ENCODE measurements around the gene TPST1.
A peak's percentile ranks its signal among the peaks of the same experiment; 100 is the strongest.

The TPST1 gene

DNA sequence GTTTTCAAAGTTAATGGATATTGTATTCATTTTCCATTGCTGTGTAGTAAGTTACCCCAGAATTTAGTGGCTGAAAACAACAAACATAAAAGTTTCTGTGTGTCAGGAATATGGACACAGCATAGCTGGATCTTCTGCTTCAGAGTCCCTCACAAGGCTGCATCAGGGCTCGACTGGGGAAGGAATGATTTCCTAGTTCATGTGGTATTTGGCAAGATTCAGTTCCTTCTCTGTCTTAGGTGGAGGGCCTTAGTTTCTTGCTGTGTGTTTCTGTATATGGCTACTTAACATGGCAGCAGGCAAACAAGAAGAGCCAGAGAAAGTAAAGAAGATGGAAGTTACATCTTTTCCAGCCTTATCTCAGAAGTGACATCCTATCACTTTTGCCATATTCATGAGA lies 51.1 kb downstream of the TPST1 start:
- Histone ChIP-seq H3K9me3 (ENCODE audit: insufficient read depth, low read length) (no peaks in the 10 kb centered on the region), H3K4me1 (ENCODE audit: insufficient read depth, insufficient read length) (no peaks in the 10 kb centered on the region), H3K36me3 (ENCODE audit: insufficient read depth, insufficient read length, low read length) (no peaks in the 10 kb centered on the region), H3K4me3 (ENCODE audit: insufficient read length, low read depth) (no peak overlapping the region), H3K9ac (ENCODE audit: insufficient read length, low read depth) (no peak overlapping the region), H3K27me3 (ENCODE audit: insufficient read depth, insufficient read length) (no peaks in the 10 kb centered on the region)
- DNase-seq (ENCODE audit: low read depth, low spot score) = no peak
- no peak for TF ChIP-seq YY1 (IDR thresholded peaks at IDR 0.05; ENCODE audit: insufficient read depth, insufficient read length)
- TF ChIP-seq SUZ12 (IDR thresholded peaks at IDR 0.05; ENCODE audit: extremely low read depth, insufficient read depth, insufficient read length) = no peak
- no peak for TF ChIP-seq ZNF274 (IDR thresholded peaks at IDR 0.05; ENCODE audit: low read depth, low read length)

DNA sequence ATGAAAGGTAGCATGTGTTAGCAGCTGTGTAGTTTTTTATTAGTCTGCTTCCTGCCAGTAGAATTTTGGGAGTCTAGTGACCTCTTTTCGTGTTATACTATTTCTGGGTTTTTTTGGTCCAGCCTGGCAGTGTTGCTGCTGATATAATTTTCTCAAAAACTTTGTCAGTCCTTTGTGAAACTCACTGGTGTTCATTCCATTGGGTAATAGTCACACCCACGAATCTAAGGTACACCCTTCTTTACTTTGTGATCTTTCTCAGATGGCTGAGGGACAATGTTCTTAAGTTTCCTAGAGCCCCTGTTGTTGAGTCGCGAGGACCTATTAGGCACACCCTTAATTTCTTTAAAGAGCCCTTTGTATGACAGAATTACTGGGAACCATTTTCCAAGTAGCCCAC lies 52.3 kb downstream of the TPST1 start:
- no peak for DNase-seq (ENCODE audit: low read depth, low spot score)
- Histone ChIP-seq H3K36me3 (ENCODE audit: insufficient read depth, insufficient read length, low read length) (no peaks in the 10 kb centered on the region), H3K9me3 (ENCODE audit: insufficient read depth, low read length) (no peaks in the 10 kb centered on the region), H3K9ac (ENCODE audit: insufficient read length, low read depth) (no peak overlapping the region), H3K4me1 (ENCODE audit: insufficient read depth, insufficient read length) (peaks cover 3% of the 10 kb centered on the region), H3K4me3 (ENCODE audit: insufficient read length, low read depth) (no peak overlapping the region), H3K27me3 (ENCODE audit: insufficient read depth, insufficient read length) (no peaks in the 10 kb centered on the region)
- TF ChIP-seq ZNF274 (IDR thresholded peaks at IDR 0.05; ENCODE audit: low read depth, low read length) (no peak), YY1 (IDR thresholded peaks at IDR 0.05; ENCODE audit: insufficient read depth, insufficient read length) (no peak), SUZ12 (IDR thresholded peaks at IDR 0.05; ENCODE audit: extremely low read depth, insufficient read depth, insufficient read length) (no peak)

DNA sequence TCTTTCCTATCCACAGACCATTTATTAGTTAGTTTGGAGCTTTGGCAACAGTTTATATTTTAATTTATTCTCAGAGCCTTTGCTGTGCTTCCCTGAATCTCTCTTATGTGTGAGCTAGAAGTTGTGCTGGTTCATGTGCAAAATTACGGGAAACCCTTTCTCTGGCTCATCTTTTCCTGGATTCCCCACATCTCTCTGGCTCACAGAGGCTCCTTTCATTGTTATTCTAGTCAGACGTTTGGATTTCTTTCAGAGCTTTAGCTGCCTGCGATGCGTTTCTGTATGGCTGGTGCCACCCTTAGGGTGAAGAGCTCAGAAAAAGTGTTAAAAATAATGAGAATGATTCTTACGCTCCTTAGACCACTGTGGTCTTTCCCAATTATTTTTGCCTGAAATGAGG lies 53.3 kb downstream of the TPST1 start:
- peak; percentile 39 for DNase-seq (ENCODE audit: low read depth, low spot score)
- Histone ChIP-seq H3K4me3 (ENCODE audit: insufficient read length, low read depth) (no peak overlapping the region), H3K9ac (ENCODE audit: insufficient read length, low read depth) (no peak overlapping the region), H3K9me3 (ENCODE audit: insufficient read depth, low read length) (no peaks in the 10 kb centered on the region), H3K4me1 (ENCODE audit: insufficient read depth, insufficient read length) (peaks cover 3% of the 10 kb centered on the region), H3K27me3 (ENCODE audit: insufficient read depth, insufficient read length) (no peaks in the 10 kb centered on the region), H3K36me3 (ENCODE audit: insufficient read depth, insufficient read length, low read length) (no peaks in the 10 kb centered on the region)
- TF ChIP-seq YY1 (IDR thresholded peaks at IDR 0.05; ENCODE audit: insufficient read depth, insufficient read length) (no peak), ZNF274 (IDR thresholded peaks at IDR 0.05; ENCODE audit: low read depth, low read length) (no peak), SUZ12 (IDR thresholded peaks at IDR 0.05; ENCODE audit: extremely low read depth, insufficient read depth, insufficient read length) (no peak)

DNA sequence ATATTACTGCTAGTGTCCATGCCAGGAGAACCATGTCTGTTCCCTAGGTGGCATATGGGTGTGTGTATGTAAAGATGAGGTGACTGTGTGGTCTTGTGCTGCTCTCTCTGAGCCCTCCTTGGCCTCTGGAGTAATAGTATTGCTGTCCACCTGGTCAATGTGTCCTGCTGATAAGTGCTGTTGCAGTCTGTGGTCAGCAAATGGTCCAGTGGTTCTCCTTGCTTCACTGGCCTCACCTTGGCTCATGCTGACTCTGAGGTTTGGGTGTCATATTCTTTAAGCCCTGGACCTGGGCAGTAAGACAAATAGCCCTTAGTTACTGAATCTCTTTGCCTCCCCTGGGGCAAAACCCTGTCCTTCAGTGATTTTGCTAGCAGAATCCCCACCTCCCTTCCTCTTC lies 56.8 kb downstream of the TPST1 start:
- Histone ChIP-seq H3K36me3 (ENCODE audit: insufficient read depth, insufficient read length, low read length) (no peaks in the 10 kb centered on the region), H3K27me3 (ENCODE audit: insufficient read depth, insufficient read length) (no peaks in the 10 kb centered on the region), H3K9me3 (ENCODE audit: insufficient read depth, low read length) (peaks cover 30% of the 10 kb centered on the region), H3K9ac (ENCODE audit: insufficient read length, low read depth) (no peak overlapping the region), H3K4me3 (ENCODE audit: insufficient read length, low read depth) (no peak overlapping the region), H3K4me1 (ENCODE audit: insufficient read depth, insufficient read length) (peaks cover 3% of the 10 kb centered on the region)
- DNase-seq (ENCODE audit: low read depth, low spot score) = no peak
- no peak for TF ChIP-seq YY1 (IDR thresholded peaks at IDR 0.05; ENCODE audit: insufficient read depth, insufficient read length)
- TF ChIP-seq SUZ12 (IDR thresholded peaks at IDR 0.05; ENCODE audit: extremely low read depth, insufficient read depth, insufficient read length) = no peak
- no peak for TF ChIP-seq ZNF274 (IDR thresholded peaks at IDR 0.05; ENCODE audit: low read depth, low read length)

DNA sequence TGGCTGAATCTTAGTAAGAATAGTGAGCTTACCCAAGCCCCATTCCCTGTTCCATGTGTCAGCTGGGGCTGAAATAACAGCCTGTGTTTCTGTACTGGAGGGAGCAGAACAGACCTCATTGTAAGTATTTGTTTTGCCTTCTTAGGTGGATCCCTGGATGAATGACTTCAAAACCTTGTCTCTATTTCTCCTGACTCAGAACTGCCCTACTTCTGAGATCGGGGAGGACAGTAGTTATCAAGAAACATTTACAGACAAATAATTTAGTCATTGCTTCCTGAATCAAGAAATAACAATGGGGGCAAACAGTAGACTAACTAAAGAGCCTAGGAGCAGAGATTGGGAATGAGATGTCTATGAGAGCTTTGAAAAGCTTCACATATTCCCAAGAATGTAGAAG lies 58.8 kb downstream of the TPST1 start:
- DNase-seq (ENCODE audit: low read depth, low spot score) = no peak
- Histone ChIP-seq H3K4me1 (ENCODE audit: insufficient read depth, insufficient read length) (peaks cover 3% of the 10 kb centered on the region), H3K9ac (ENCODE audit: insufficient read length, low read depth) (no peak overlapping the region), H3K4me3 (ENCODE audit: insufficient read length, low read depth) (no peak overlapping the region), H3K27me3 (ENCODE audit: insufficient read depth, insufficient read length) (no peaks in the 10 kb centered on the region), H3K9me3 (ENCODE audit: insufficient read depth, low read length) (peaks cover 30% of the 10 kb centered on the region), H3K36me3 (ENCODE audit: insufficient read depth, insufficient read length, low read length) (no peaks in the 10 kb centered on the region)
- no peak for TF ChIP-seq SUZ12 (IDR thresholded peaks at IDR 0.05; ENCODE audit: extremely low read depth, insufficient read depth, insufficient read length)
- TF ChIP-seq YY1 (IDR thresholded peaks at IDR 0.05; ENCODE audit: insufficient read depth, insufficient read length) = no peak
- no peak for TF ChIP-seq ZNF274 (IDR thresholded peaks at IDR 0.05; ENCODE audit: low read depth, low read length)

DNA sequence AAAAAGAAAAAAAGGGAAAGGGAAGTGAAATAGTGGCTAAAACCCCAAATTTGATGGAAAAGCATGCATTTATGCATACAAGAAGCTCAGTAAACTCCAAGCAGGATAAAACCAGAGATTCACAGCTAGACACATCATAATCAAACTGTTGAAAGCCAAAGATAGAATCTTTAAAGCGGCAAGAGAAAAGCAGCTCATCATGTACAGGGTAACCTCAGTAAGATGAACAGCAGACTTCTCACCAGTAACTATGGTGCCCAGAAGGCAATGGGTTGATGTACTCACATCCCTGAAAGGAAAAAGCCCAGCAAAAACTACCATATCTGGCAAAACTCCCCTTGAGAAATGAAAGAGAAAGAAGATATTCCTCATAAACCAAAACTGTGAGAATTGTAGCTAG lies 60.4 kb downstream of the TPST1 start:
- no peaks in the 10 kb centered on the region for H3K36me3 ChIP-seq (ENCODE audit: insufficient read depth, insufficient read length, low read length)
- peaks cover 30% of the 10 kb centered on the region for H3K9me3 ChIP-seq (ENCODE audit: insufficient read depth, low read length)

DNA sequence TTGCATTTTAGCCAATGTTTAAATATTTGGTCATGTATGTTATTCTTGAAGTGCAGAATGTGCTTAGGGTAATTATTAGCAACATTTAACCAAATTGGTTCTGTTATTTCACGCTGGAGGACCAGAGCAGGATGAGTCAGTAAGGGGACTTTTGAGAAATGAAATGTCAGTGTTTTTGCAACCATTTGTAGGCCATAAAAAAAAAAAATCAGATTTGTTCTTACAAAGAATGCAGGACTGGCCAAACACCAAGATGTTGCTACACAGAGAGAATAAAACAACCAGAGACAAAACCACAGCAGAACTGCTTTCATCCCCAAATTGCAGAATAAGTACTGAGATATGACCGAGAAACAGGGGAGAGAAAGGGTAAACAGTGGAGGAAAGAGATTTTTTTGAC lies 62.1 kb downstream of the TPST1 start:
- no peak overlapping the region for H3K4me3 ChIP-seq (ENCODE audit: insufficient read length, low read depth)
- no peak overlapping the region for H3K9ac ChIP-seq (ENCODE audit: insufficient read length, low read depth)
- TF ChIP-seq ZNF274 (IDR thresholded peaks at IDR 0.05; ENCODE audit: low read depth, low read length) = no peak
- TF ChIP-seq SUZ12 (IDR thresholded peaks at IDR 0.05; ENCODE audit: extremely low read depth, insufficient read depth, insufficient read length) = no peak
- no peak for TF ChIP-seq YY1 (IDR thresholded peaks at IDR 0.05; ENCODE audit: insufficient read depth, insufficient read length)
- no peaks in the 10 kb centered on the region for H3K4me1 ChIP-seq (ENCODE audit: insufficient read depth, insufficient read length)
- no peaks in the 10 kb centered on the region for H3K27me3 ChIP-seq (ENCODE audit: insufficient read depth, insufficient read length)
- no peak for DNase-seq (ENCODE audit: low read depth, low spot score)
- H3K36me3 ChIP-seq (ENCODE audit: insufficient read depth, insufficient read length, low read length) = no peaks in the 10 kb centered on the region
- peaks cover 30% of the 10 kb centered on the region for H3K9me3 ChIP-seq (ENCODE audit: insufficient read depth, low read length)

More for the DNA sequence above, 60.4 kb downstream of the TPST1 start:
- no peak for DNase-seq (ENCODE audit: low read depth, low spot score)
- Histone ChIP-seq H3K9ac (ENCODE audit: insufficient read length, low read depth) (no peak overlapping the region), H3K4me1 (ENCODE audit: insufficient read depth, insufficient read length) (peaks cover 3% of the 10 kb centered on the region), H3K27me3 (ENCODE audit: insufficient read depth, insufficient read length) (no peaks in the 10 kb centered on the region), H3K4me3 (ENCODE audit: insufficient read length, low read depth) (no peak overlapping the region)
- TF ChIP-seq ZNF274 (IDR thresholded peaks at IDR 0.05; ENCODE audit: low read depth, low read length) = no peak
- TF ChIP-seq YY1 (IDR thresholded peaks at IDR 0.05; ENCODE audit: insufficient read depth, insufficient read length) = no peak
- TF ChIP-seq SUZ12 (IDR thresholded peaks at IDR 0.05; ENCODE audit: extremely low read depth, insufficient read depth, insufficient read length) = no peak
